Right cardiac atrium (tissue), 5 donors: Measurements from ENCODE around the gene RPTOR. TPM values are rescaled to one million over a fixed set of nuclear protein-coding genes. Genes with fewer than 3 reads are reported as not detected.

ENCODE experiments used
- ATAC-seq, 2 donors: fragments of 200-7000 bp; cut with Tn5 transposase; one replicate each; pipeline versions ENCODE4 v1.8.0 to v1.9.1; 2020; ENCODE audit warnings: moderate library complexity in 2 of 2, mild to moderate bottlenecking in 1 of 2
- DNase-seq, 3 donors: peaks; one replicate each; pipeline ENCODE4 v3.0.0-alpha.2; 2020
- H3K27ac ChIP-seq: one replicate; pipeline ENCODE4 v1.5.1; 2013; ENCODE audit warnings: mild to moderate bottlenecking, low read length, control low read depth, moderate library complexity
- H3K27me3 ChIP-seq: one replicate; pipeline ENCODE4 v1.6.1; 2013; ENCODE audit not compliant: control insufficient read depth, insufficient read depth
- H3K4me1 ChIP-seq: one replicate; pipeline ENCODE4 v1.6.1; 2013; ENCODE audit warnings: low read length; ENCODE audit not compliant: control insufficient read depth, insufficient read depth
- H3K4me3 ChIP-seq: one replicate; pipeline ENCODE4 v1.5.1; 2013; ENCODE audit warnings: low read length, control low read depth
- H3K9me3 ChIP-seq: one replicate; pipeline ENCODE4 v1.6.1; 2013; ENCODE audit warnings: low read length; ENCODE audit not compliant: control insufficient read depth
- WGBS: extraction: QIAGEN DNeasy Blood & Tissue Kit; methylation state at CpG from one replicate; pipeline ENCODE4 v1.1.7; 2013; 5-methylcytosine and 5-hydroxymethylcytosine counted together
- intact Hi-C, 4 donors: fragments of 100-400 bp; cut with DNase I; formaldehyde crosslinking; loops; one replicate each; pipeline versions ENCODE4 v1.11.0 to v1.14.0; 2022 to 2023
- polyA plus RNA-seq: library from polyadenylated mRNA; stranded (reverse); fragments of 200-250 nt; gene quantifications from one replicate; pipeline ENCODE4 v1.2.3, GENCODE V29; 2013
- total RNA-seq, 4 donors: library from RNA; stranded (reverse); fragmentation: NEBNext Ultra II Directional; extraction: Animal tissue kit (Norgen Biotek cat#: 25700); gene quantifications; one replicate each; pipeline ENCODE4 v1.2.1, GENCODE V29; 2021
- donor health status: healthy with polysubstance abuse.
- donor health status: DM: no; HTN: yes; CAD: no.
- donor health status: DM: no; HTN: no; CAD: no.
- donor health status: DM: no; HTN: yes; CAD: no; lungs with severe emphysema.
- donor health status: DM: yes; HTN: yes; CAD: no.

RPTOR gene
- total and polyA plus RNA-seq, 5 donors = 15.2 to 27.0 (median 25.3) TPM

DNA sequence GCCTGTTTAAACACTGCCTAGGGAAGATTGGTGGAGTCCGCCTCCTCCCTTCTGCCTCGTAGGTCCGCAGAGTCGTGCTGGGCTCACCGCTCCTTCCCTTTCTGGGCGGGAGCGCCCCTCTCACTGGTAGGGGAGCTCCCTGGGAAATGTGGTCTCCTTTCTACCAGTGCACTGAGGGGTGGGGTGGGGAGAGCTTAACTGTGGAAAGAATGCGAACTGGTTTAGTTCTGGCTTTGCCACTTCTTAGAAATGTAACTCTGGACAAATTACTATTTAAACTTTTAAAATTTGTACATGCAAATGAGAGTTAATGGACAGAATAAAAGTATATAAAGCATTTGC lies 105.7 kb downstream of the RPTOR start:
- intact Hi-C loops = loop anchor here in 1 of 4 donors (10.0 kb wide), 1 partner anchor 396 kb away; no protein-coding TSS in a partner anchor
- H3K27me3 ChIP-seq = no peaks in the 10 kb centered on the region
- WGBS = 76% methylated on average over 8 of the region's 8 CpGs
- peaks cover 18% of the 10 kb centered on the region for H3K4me1 ChIP-seq
- H3K4me3 ChIP-seq = no peak overlapping the region
- DNase-seq (no peak), ATAC-seq (no peak)
- H3K27ac ChIP-seq = no peak overlapping the region
- no peaks in the 10 kb centered on the region for H3K9me3 ChIP-seq

DNA sequence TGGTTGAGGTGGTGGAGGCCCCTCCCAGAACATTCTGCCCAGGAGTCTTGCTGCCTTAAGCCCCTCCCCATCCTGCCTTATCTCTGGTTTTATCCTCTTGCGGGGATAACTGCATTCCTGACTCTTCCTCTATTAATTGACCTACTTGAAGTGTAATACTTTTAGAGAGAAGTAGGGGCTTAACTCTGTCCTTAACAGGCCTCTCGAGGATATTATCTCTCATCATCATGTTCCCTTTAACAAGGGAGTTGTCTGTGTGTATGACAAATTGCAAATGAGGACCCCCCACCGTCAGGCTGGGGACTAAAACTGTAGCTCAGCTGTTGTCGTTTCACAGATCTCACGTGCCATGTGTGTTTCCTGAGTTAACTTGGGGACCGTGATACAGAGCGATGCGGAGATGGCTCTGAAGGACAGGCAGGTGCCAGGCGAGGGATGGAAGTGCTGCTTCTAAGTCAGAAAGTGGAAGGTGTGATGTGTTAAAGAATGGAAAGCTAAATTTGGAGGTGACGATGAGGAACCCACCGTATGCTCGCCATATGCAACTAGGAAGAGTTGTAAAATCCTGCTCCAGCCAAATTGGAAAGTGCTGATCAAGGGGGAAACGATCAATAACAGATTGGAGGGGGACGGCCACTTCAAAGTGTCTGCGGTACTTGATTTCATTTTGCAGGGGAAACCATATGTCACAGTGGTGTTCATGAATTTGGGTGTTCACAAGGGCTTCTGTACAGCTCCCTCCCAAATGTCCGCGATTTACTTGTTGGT lies 106.3 kb downstream of the RPTOR start:
- H3K9me3 ChIP-seq = no peaks in the 10 kb centered on the region
- peak in 1 of 3 donors; percentile 6 for DNase-seq
- no peaks in the 10 kb centered on the region for H3K27me3 ChIP-seq
- no peak for ATAC-seq
- 84% methylated on average over 17 of the region's 17 CpGs for WGBS
- intact Hi-C loops = loop anchor here in 1 of 4 donors (10.0 kb wide), 1 partner anchor 396 kb away; no protein-coding TSS in a partner anchor
- H3K4me1 ChIP-seq = peaks cover 18% of the 10 kb centered on the region
- H3K27ac ChIP-seq = no peak overlapping the region
- no peak overlapping the region for H3K4me3 ChIP-seq

DNA sequence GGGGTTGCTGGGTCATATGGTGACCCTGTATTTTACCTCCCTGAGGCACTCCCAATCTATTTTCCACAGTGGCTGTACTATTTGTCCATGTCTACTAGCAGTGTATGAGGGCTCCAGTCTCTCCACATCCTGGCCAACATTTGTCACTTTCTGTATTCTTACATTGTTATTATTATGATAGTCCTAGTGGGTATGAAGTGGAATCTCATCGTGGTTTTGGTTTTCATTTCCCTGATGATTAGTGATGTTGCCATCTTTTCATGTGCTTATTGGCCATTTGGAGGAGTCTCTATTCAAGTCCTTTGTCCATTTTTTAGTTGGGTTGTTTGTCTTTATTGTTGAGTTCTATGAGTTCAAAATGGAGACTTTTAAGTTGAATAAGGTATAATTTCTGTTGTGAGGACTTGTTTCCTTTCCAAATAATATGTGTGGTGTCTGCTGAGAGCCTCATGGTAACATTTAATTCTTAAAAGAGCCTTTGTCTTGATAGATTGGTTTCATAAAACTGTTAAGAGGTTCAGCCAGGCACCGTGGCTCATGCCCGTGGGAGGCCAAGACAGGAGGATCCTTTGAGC lies 108.2 kb downstream of the RPTOR start:
- Histone ChIP-seq H3K27ac (no peak overlapping the region), H3K9me3 (no peaks in the 10 kb centered on the region), H3K27me3 (no peaks in the 10 kb centered on the region), H3K4me3 (no peak overlapping the region), H3K4me1 (peaks cover 18% of the 10 kb centered on the region)
- DNase-seq = peak in 1 of 3 donors; percentile 7
- 75% methylated on average over 3 of the region's 3 CpGs for WGBS
- no peak for ATAC-seq
- intact Hi-C loops = loop anchor here in 1 of 4 donors (10.0 kb wide), 1 partner anchor 398 kb away; no protein-coding TSS in a partner anchor

DNA sequence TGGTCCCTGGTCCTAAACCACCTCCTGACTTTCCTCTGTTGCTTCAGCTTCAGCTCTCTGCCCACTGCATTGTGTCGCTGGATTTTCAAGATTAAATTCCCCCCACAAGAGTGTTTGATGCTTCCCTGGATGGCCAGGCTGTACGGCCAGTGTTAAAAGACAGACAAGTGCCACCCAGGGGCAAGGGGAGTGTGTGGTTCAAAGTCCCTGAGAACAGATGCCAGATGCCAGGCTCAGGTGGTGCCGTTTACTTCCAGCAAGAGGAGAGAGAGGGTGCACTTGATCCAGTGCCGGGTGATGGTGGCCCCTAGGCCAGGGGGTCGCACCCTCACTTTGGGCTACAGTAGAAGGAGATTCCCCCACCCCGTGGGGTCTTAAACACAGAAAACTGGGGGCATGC lies 109.2 kb downstream of the RPTOR start:
- peaks cover 18% of the 10 kb centered on the region for H3K4me1 ChIP-seq
- H3K27me3 ChIP-seq = no peaks in the 10 kb centered on the region
- H3K9me3 ChIP-seq = no peaks in the 10 kb centered on the region
- intact Hi-C loops = loop anchor here in 1 of 4 donors (10.0 kb wide), 1 partner anchor 399 kb away; no protein-coding TSS in a partner anchor
- H3K27ac ChIP-seq = no peak overlapping the region
- ATAC-seq = no peak
- peak in 1 of 3 donors; percentile 13 for DNase-seq
- whole genome bisulfite sequencing = 95% methylated on average over 6 of the region's 6 CpGs
- H3K4me3 ChIP-seq = no peak overlapping the region

DNA sequence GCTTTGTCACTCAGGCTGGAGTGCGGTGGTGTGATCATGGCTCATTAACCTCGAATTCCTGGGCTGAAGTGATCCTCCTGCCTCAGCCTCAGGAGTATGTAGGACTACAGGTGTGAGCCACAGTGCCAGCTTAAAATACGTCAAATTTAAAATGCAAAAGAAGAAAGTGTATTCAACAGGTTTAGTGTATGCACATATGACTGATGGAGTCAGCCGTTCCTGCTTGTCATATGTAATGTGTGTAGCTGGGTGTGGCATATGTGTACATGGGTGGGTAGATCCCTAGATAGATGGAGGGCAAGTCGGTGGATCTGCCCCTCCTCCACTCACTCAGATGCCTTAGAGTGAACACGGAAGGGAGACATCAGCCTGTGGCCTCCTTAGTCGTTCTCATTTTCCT lies 111.0 kb downstream of the RPTOR start:
- no peaks in the 10 kb centered on the region for H3K9me3 ChIP-seq
- no peaks in the 10 kb centered on the region for H3K27me3 ChIP-seq
- H3K4me3 ChIP-seq = no peak overlapping the region
- ATAC-seq (no peak), DNase-seq (no peak)
- H3K27ac ChIP-seq = no peak overlapping the region
- 93% methylated on average over 7 of the region's 7 CpGs for WGBS
- peaks cover 5% of the 10 kb centered on the region for H3K4me1 ChIP-seq
- intact Hi-C loops = loop anchor here in 1 of 4 donors (10.0 kb wide), 1 partner anchor 401 kb away; no protein-coding TSS in a partner anchor

DNA sequence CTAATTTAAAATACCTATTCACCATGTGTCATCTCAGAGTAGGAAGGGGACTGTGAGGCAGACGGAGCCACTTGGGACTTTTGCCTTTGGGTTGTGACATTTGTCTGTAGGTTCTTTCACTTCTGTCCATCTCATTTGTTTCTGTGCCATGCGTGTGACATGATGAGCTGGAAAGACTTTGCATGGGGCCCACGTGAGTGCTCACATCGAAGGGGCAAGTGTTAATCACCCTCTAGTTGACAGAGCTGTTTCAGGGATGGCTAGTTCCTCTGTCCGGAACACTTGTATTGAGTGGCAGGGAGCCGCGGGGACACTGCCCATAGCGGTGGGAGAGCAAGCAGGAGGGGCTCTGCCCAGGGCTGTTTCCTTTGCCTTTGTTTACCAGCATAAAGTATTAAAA lies 112.0 kb downstream of the RPTOR start:
- WGBS = 75% methylated on average over 8 of the region's 8 CpGs
- Histone ChIP-seq H3K9me3 (no peaks in the 10 kb centered on the region), H3K27me3 (no peaks in the 10 kb centered on the region), H3K4me3 (no peak overlapping the region), H3K27ac (no peak overlapping the region), H3K4me1 (no peaks in the 10 kb centered on the region)
- DNase-seq (peak in 1 of 3 donors; percentile 2), ATAC-seq (no peak)
- intact Hi-C loops = loop anchor here in 1 of 4 donors (10.0 kb wide), 1 partner anchor 402 kb away; no protein-coding TSS in a partner anchor

DNA sequence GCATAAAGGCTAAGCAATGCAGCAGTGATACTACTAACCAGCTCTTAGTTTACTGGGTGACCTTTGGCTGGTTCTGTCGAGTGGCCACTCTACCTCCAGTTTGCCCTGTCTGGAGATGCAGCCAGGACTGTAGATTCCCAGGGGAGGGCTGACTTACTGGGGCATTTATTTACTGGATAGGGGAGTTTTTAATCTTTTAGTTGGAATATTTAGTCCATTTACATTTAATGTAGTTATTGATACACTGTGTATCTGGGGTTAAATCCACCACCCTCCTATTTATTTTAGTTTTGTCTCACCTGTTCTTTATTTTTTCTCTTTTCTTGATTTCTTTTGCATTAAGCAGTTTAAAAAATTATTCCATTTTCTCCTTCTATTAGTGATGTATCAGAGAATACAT lies 112.9 kb downstream of the RPTOR start:
- no peak for DNase-seq
- Histone ChIP-seq H3K27ac (no peak overlapping the region), H3K4me3 (no peak overlapping the region), H3K9me3 (no peaks in the 10 kb centered on the region), H3K27me3 (no peaks in the 10 kb centered on the region), H3K4me1 (no peaks in the 10 kb centered on the region)
- intact Hi-C loops = loop anchor here in 1 of 4 donors (10.0 kb wide), 1 partner anchor 403 kb away; no protein-coding TSS in a partner anchor
- ATAC-seq = no peak
- 91% methylated on average over 1 of the region's 1 CpG for WGBS

DNA sequence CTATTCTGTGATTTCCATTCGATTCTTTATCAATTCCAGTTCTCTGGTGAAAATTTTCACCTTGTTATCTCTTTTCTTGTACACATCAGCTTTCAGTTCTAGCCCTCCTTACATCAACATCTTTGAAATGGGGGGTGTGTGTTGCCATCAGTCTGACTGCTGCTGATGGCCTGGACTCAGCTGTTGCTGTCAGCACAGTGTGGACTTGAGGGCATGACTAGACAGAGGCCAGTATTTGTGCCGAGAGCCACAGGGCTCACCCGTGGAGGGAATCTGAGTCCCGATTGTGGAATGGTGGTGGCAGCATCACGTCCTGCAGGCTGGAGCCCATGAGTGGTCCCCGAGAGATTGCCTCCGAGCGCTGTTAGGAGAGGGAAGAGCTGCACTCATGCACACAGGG lies 114.2 kb downstream of the RPTOR start:
- Histone ChIP-seq H3K4me1 (no peaks in the 10 kb centered on the region), H3K4me3 (no peak overlapping the region), H3K27me3 (no peaks in the 10 kb centered on the region), H3K27ac (no peak overlapping the region), H3K9me3 (no peaks in the 10 kb centered on the region)
- intact Hi-C loops = loop anchor here in 1 of 4 donors (10.0 kb wide), 1 partner anchor 404 kb away; no protein-coding TSS in a partner anchor
- WGBS = 87% methylated on average over 8 of the region's 8 CpGs
- DNase-seq (peak in 1 of 3 donors; percentile 25), ATAC-seq (no peak)

DNA sequence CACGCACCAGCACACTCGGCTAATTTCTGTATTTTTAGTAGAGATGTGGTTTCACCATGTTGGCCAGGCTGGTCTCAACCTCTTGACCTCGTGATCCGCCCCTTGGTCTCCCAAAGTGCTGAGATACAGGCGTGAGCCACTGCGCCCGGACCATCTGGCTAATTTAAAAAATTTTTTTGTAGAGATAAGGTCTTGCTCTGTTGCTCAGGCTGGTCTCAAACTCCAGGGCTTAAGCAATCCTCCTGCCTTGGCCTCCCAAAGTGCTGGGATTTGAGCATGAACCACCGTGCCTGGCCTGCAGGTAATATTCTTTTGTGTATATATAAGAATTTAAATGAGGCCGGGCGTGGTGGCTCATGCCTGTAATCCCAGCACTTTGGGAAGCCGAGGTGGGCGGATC lies 115.0 kb downstream of the RPTOR start:
- no peaks in the 10 kb centered on the region for H3K9me3 ChIP-seq
- H3K27ac ChIP-seq = no peak overlapping the region
- H3K27me3 ChIP-seq = no peaks in the 10 kb centered on the region
- peaks cover 3% of the 10 kb centered on the region for H3K4me1 ChIP-seq
- no peak for ATAC-seq
- WGBS = 96% methylated on average over 12 of the region's 12 CpGs
- peak in 1 of 3 donors; percentile 16 for DNase-seq
- intact Hi-C loops = loop anchor here in 1 of 4 donors (10.0 kb wide), 1 partner anchor 405 kb away; no protein-coding TSS in a partner anchor
- H3K4me3 ChIP-seq = no peak overlapping the region

DNA sequence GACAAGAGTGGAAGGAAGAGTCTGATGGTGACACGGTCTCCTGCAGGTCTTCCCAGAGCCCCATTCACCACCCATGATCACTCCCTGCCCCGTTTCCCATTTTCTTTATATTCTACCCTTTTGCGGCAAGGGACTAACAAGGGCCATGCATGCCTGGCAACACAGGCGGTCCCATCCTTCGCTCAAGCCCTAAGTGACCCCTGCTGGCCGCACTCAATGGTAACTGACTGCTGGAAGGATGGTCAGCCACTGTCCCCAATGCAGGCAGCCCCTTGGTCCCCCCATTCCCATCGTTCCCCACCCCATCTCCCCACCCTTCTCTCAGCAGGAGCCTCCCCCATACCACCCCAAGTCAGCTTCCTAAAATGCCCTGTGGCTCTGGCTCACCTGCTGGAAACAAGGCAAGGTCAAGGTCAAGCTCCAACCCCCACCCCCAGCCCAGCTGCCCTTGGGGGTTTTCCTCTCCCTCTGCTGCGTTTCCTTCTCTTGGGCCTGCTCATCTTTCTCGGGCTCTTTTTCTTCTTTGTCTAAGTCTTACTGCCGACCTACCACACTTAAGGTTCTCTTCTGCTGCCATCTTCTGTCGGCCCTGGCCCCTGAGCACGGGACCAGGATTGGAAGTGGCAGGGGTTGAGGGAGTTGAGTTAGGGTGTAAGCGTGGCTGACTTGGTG lies 116.0 kb downstream of the RPTOR start:
- 87% methylated on average over 13 of the region's 13 CpGs for WGBS
- Histone ChIP-seq H3K27ac (no peak overlapping the region), H3K27me3 (no peaks in the 10 kb centered on the region), H3K9me3 (no peaks in the 10 kb centered on the region), H3K4me3 (no peak overlapping the region), H3K4me1 (peaks cover 3% of the 10 kb centered on the region)
- DNase-seq (peak in 1 of 3 donors; percentile 41), ATAC-seq (no peak)
- intact Hi-C loops = no loop called here

DNA sequence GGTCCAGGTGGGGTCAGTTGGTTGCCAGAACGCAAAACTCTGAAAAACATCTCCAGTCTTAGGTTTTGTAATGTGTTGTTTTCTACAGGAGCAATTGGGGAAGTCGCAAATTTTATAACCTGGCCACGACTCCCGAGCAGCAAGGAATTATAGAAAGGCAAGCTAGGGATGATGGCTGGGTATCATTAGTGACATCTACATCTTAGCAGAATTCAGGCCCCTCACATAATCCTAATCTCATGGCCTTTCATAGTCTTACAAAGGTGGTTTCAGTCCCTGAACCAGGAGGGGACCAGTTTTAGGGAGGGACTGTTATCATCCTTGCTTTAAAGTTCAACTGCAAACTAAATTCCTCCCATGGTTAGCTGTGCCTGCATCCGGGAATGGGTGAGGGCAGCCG lies 117.9 kb downstream of the RPTOR start:
- Histone ChIP-seq H3K27ac (no peak overlapping the region), H3K4me1 (peaks cover 3% of the 10 kb centered on the region), H3K9me3 (no peaks in the 10 kb centered on the region), H3K4me3 (no peak overlapping the region), H3K27me3 (no peaks in the 10 kb centered on the region)
- peak in 1 of 3 donors; percentile 2 for DNase-seq
- 94% methylated on average over 6 of the region's 6 CpGs for WGBS
- ATAC-seq = no peak
- intact Hi-C loops = no loop called here
